Ectodermal cell (in vitro differentiated cells): ENCODE measurements around the gene USH2A.

Experiments
- H3K27ac ChIP-seq: 2 replicates; pipeline ENCODE4 v1.7.0; 2013; ENCODE audit warnings: mild to moderate bottlenecking, low read depth, low read length; ENCODE audit not compliant: insufficient read depth, poor library complexity, severe bottlenecking
- H3K27me3 ChIP-seq: 2 replicates; pipeline ENCODE4 v1.7.0; 2013; ENCODE audit warnings: mild to moderate bottlenecking, low read length; ENCODE audit not compliant: insufficient read depth, control insufficient read depth, poor library complexity, severe bottlenecking
- H3K36me3 ChIP-seq: one replicate; pipeline ENCODE4 v1.7.0; 2013; ENCODE audit warnings: low read length; ENCODE audit not compliant: control insufficient read depth, insufficient read depth
- H3K4me1 ChIP-seq: one replicate; pipeline ENCODE4 v1.7.0; 2013; ENCODE audit warnings: low read length; ENCODE audit not compliant: control insufficient read depth, insufficient read depth
- H3K4me3 ChIP-seq: 2 replicates; pipeline ENCODE4 v1.7.0; 2013; ENCODE audit warnings: low read depth, low read length, control low read depth; ENCODE audit not compliant: insufficient read depth
- H3K9me3 ChIP-seq: 2 replicates; pipeline ENCODE4 v1.7.0; 2013; ENCODE audit warnings: mild to moderate bottlenecking, low read length, moderate library complexity; ENCODE audit not compliant: control insufficient read depth
- WGBS, 2 experiments: methylation state at CpG; one replicate each; pipeline ENCODE4 v1.1.7; 2013; ENCODE audit warnings: missing lambda C conversion rate in 2 of 2; 5-methylcytosine and 5-hydroxymethylcytosine counted together

Gene USH2A

DNA sequence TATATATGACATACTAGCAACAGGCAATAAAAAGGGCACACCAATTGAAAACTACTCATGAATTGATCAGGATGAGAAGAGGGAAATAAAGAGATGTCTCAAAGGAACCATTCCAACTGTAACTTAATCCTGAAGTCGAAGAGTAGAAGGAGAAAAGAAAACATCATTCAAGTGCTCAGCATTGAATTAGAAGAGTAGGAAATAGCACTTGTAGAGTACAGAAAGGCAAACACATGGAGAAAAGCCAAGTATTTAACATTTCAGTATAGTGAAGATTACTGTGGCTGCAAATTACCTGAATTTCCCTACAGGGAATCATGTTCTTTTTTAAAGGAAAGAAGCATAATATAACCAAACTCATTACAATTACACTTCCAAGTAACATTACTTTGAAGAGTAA is 651.1 kb downstream of the USH2A start:
- H3K27ac ChIP-seq = no peak overlapping the region
- no peaks in the 10 kb centered on the region for H3K36me3 ChIP-seq
- H3K9me3 ChIP-seq = no peaks in the 10 kb centered on the region
- no peak overlapping the region for H3K4me3 ChIP-seq
- H3K27me3 ChIP-seq = no peaks in the 10 kb centered on the region
- H3K4me1 ChIP-seq = no peaks in the 10 kb centered on the region
- 88 to 92% methylated on average over 1 of the region's 1 CpG for WGBS, 2 experiments

DNA sequence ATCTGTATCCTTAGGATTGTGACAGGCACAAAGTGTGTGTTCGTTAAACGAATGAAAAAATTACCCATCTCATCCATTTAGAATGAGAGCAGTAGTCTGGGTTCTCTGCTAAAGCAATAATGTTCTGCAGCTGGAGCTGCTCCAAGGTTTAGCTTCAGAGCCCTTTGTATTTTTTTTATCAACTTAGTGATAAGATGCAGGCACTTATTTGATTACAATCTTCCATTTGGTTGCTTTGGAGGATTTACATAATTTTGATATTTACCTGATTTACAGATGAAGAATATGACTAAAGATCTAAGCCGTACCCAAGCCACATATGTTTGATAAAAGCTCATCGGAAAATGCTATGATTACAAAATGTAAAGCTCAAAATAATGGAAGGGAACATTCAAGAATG is 654.9 kb downstream of the USH2A start:
- Histone ChIP-seq H3K4me3 (no peak overlapping the region), H3K9me3 (no peaks in the 10 kb centered on the region), H3K36me3 (no peaks in the 10 kb centered on the region), H3K27me3 (no peaks in the 10 kb centered on the region), H3K27ac (no peak overlapping the region), H3K4me1 (no peaks in the 10 kb centered on the region)
- 94 to 96% methylated on average over 4 of the region's 4 CpGs for WGBS, 2 experiments

DNA sequence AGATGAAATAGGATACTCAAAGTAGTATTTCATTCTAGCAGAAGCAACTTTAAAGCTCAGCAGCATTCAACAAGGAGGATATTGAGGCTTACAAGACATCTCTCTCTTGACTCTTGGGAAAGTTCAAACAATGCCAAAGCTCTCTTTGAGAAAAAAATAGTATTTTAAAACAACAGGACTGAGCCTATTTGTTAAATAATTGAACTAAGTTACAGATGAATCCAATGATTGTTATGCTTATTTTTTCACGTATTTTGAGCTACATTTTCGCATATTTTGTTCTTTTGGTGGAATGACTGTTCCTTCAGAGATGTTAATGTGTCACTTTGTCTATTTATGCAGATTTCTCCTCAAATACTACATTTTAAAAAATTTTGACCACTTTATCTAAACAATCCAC is 655.5 kb downstream of the USH2A start:
- no peaks in the 10 kb centered on the region for H3K4me1 ChIP-seq
- no peaks in the 10 kb centered on the region for H3K36me3 ChIP-seq
- H3K27me3 ChIP-seq = no peaks in the 10 kb centered on the region
- no peaks in the 10 kb centered on the region for H3K9me3 ChIP-seq
- no peak overlapping the region for H3K4me3 ChIP-seq
- WGBS, 2 experiments = 63 to 66% methylated on average over 2 of the region's 2 CpGs
- no peak overlapping the region for H3K27ac ChIP-seq

DNA sequence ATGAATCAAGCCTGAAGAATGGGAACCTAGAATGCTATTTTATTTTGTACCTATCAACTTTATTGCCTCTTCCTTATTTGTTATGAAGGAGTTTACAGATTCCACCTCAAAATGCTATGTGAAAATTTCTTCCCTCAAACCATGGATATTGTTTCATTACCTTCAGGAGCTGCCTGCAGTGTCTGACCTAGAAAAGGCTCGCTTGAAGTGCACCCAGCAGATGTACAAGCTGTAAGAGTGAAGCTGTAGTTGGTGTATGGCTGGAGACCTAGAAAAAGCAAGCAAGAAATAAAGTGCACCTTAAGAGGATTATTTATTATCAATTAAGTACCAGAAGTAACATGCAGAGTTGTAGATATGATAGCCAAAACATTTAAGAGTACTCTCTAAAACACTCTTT is 656.7 kb downstream of the USH2A start:
- H3K36me3 ChIP-seq = no peaks in the 10 kb centered on the region
- no peaks in the 10 kb centered on the region for H3K4me1 ChIP-seq
- 83 to 88% methylated on average over 1 of the region's 1 CpG for WGBS, 2 experiments
- no peaks in the 10 kb centered on the region for H3K9me3 ChIP-seq
- no peaks in the 10 kb centered on the region for H3K27me3 ChIP-seq
- H3K4me3 ChIP-seq = no peak overlapping the region
- no peak overlapping the region for H3K27ac ChIP-seq

DNA sequence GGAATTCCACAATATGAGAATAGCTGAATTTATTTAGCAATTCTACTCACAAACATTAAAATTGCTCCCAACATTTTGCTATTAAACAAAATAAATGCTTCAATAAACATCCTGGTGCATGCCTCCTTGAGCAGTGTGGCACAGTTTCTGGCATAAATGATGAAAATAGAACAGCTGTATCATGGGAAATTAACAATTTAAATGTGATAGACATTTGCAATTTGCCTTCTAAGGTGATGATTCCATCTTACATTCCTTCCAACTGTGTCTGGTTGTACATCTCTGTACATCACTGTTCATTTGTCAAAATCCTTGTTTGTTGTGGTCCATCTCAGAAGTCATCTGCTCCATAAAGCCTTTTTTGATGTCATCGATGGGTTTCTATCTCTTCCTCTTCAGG is 657.4 kb downstream of the USH2A start:
- 92 to 93% methylated on average over 1 of the region's 1 CpG for WGBS, 2 experiments

DNA sequence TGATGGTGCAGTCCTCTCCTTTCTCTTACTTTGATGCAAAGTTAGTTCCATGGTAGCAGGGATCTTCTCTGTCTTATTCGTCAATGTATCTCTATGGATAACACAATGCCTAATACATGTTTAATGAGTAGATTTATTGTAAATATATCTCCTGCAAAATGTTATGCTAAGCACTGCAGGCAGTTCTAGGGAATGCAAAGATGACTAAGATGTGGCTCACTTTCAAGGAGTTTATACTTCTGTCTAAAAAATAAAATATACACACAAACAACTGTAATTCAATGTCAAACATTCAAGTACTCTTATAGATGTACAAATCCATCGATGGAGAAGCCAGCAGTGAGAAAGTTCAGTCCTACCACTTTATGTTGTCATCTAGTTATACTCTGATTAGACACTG is 661.8 kb downstream of the USH2A start:
- H3K9me3 ChIP-seq = no peaks in the 10 kb centered on the region
- H3K4me3 ChIP-seq = no peak overlapping the region
- no peak overlapping the region for H3K27ac ChIP-seq
- H3K4me1 ChIP-seq = no peaks in the 10 kb centered on the region
- WGBS, 2 experiments = 89 to 94% methylated on average over 1 of the region's 2 CpGs
- H3K27me3 ChIP-seq = no peaks in the 10 kb centered on the region
- no peaks in the 10 kb centered on the region for H3K36me3 ChIP-seq

More for the DNA sequence above, 657.4 kb downstream of the USH2A start:
- no peak overlapping the region for H3K27ac ChIP-seq
- H3K9me3 ChIP-seq = no peaks in the 10 kb centered on the region
- H3K4me3 ChIP-seq = no peak overlapping the region
- no peaks in the 10 kb centered on the region for H3K27me3 ChIP-seq
- H3K36me3 ChIP-seq = no peaks in the 10 kb centered on the region
- no peaks in the 10 kb centered on the region for H3K4me1 ChIP-seq

DNA sequence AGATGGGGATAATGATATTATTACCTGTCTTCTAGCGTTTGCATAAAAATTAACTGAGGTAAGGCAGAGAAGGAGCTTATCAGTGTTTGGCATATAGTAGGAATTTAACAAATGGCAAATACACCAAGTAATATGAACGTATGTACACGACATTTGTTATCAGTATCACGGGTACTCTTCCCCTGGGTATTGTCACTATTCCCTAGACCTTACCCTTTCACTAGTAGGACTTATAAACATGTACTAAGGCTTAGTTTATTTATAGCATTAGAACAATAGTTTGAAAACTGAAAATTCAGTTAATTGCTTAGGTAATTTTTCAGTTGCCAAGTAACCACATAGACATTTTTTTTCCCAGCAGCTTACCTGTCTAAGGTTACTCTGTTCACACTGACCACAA is 669.1 kb downstream of the USH2A start:
- no peak overlapping the region for H3K27ac ChIP-seq
- no peaks in the 10 kb centered on the region for H3K27me3 ChIP-seq
- H3K36me3 ChIP-seq = no peaks in the 10 kb centered on the region
- 92 to 96% methylated on average over 1 to 4 of the region's 4 CpGs for WGBS, 2 experiments
- H3K4me3 ChIP-seq = no peak overlapping the region
- no peaks in the 10 kb centered on the region for H3K9me3 ChIP-seq
- H3K4me1 ChIP-seq = no peaks in the 10 kb centered on the region

DNA sequence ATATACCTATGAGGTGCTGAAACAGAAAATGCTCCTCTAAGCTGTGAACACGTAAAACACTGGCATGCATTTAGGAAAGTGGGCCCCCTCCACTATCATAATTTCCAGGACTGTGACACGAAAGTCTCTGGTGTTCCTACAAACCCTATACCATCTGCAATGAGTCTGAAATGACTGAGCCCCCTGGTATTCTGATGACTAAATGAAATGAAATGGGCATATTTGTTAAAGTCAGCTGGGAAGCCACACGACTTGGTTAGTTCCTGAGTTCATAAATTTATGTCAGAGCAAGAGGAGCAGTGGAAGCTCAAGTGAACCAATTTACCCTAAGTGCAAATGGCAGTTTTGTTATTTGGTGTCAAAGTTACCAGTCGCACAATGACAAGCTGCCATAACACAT is 673.8 kb downstream of the USH2A start:
- Histone ChIP-seq H3K4me1 (no peaks in the 10 kb centered on the region), H3K27ac (no peak overlapping the region), H3K9me3 (no peaks in the 10 kb centered on the region), H3K36me3 (no peaks in the 10 kb centered on the region), H3K27me3 (no peaks in the 10 kb centered on the region), H3K4me3 (no peak overlapping the region)
- WGBS, 2 experiments = 91 to 97% methylated on average over 4 of the region's 4 CpGs

DNA sequence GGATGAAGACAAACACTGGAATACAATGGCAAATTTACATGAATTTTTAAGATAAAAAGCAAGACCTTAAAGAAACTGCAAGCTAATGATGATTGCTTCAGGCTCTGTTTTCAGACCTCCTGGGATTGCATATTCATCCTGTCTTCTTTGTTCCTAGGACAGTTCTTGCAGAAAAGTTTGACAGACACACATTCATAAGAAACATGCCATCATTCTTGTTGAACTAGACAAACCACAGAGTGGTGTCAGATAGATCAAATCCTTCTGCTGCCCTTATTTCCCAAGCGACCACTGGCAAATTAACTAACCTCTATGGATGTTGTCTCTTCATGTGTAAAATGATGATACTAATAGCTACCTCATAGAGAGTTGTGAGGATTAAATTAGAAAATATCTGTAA is 674.8 kb downstream of the USH2A start:
- Histone ChIP-seq H3K9me3 (no peaks in the 10 kb centered on the region), H3K36me3 (no peaks in the 10 kb centered on the region), H3K27ac (no peak overlapping the region), H3K27me3 (no peaks in the 10 kb centered on the region), H3K4me1 (no peaks in the 10 kb centered on the region), H3K4me3 (no peak overlapping the region)
- WGBS, 2 experiments = 50 to 100% methylated on average over 1 of the region's 1 CpG

DNA sequence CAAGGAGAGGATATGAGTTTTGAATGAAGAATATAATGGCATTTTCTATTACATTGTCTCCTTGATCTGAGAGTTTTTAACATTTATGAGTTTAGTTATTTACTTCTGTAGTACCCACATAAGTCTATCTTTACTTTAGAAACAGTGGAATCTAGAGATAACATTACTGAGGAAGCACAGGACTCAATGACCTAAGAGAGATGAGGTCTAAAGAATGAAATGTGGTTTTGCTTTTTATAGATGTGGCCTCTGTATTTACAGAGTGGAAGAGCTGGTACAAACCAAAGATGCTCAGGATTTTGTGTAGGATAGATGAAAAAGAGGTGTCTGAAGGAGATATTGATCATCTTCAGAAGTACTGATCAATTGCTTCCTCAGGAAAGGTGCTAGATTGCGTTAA is 678.8 kb downstream of the USH2A start:
- 91 to 100% methylated on average over 1 of the region's 1 CpG for WGBS, 2 experiments
- Histone ChIP-seq H3K9me3 (no peaks in the 10 kb centered on the region), H3K27ac (no peak overlapping the region), H3K4me3 (no peak overlapping the region), H3K27me3 (no peaks in the 10 kb centered on the region), H3K36me3 (no peaks in the 10 kb centered on the region), H3K4me1 (no peaks in the 10 kb centered on the region)

DNA sequence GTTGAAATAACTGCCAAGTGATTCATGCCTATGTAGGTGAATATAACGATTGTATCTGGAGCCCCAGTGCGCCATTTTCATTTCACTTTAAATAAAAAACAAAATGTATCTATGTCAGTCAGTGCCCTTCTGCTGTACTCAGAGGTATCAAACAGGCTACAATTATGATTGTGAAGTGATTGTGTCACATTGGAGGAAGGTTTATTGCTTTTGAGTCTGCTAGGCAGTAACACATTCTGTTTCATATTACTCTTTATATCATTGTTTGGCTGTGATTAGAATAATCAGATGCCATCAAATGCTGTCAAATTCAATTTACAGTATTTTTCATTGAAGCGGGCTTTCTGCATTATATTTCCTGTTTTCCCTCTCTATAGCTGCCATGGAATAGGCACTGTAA is 684.2 kb downstream of the USH2A start:
- no peaks in the 10 kb centered on the region for H3K36me3 ChIP-seq
- H3K27ac ChIP-seq = no peak overlapping the region
- H3K4me3 ChIP-seq = no peak overlapping the region
- WGBS, 2 experiments = 96% methylated on average over 2 to 3 of the region's 3 CpGs
- H3K27me3 ChIP-seq = no peaks in the 10 kb centered on the region
- H3K4me1 ChIP-seq = no peaks in the 10 kb centered on the region
- no peaks in the 10 kb centered on the region for H3K9me3 ChIP-seq
